ENCODE measurements around the gene SLC24A3.

Gene SLC24A3

GRCh38 chr20:19401096-19401495 lies 188.7 kb downstream of the SLC24A3 start:
- DNase-seq, result no peak

DNA sequence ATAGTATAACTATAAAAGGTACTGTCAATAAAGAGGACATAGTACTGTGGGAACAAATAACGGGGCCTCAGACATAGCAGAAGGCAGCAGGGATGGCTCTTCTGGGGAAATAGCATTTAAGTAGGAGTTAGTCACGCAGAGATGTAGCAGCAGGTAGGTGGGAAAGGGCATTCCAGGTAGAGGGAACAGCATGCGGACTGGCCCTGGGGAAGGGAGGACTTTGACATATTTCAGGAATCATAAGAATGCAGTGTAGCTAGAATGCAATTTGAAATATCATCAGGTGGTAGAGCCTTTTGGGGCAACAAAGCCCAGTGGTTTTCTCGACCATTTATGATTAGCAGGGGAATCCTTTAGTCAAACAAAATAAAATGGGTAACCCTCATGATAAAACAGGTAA lies 191.1 kb downstream of the SLC24A3 start:
- no peak for DNase-seq

GRCh38 chr20:19404826-19405225 lies 192.4 kb downstream of the SLC24A3 start:
- DNase-seq, result no peak

DNA sequence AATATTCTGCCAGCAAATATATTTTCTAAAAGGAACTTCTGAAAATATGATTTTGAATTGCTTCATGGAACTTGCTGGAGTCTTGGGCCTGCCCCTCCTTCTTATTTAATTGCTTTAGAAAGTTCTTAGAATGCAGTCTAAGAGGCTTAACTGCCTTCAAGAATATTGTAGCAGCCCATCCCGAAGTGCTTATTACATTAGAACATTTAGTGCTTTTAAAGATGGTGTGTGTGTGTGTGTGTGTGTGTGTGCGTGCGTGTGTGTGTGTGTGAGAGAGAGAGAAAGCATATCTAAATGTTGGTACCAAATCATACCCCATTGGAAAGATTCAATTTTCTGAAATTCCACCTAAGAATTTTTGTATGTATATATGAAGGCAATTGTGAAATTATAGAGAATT lies 193.5 kb downstream of the SLC24A3 start:
- no peak for DNase-seq

GRCh38 chr20:19406381-19406780 lies 193.9 kb downstream of the SLC24A3 start:
- no peak for DNase-seq

DNA sequence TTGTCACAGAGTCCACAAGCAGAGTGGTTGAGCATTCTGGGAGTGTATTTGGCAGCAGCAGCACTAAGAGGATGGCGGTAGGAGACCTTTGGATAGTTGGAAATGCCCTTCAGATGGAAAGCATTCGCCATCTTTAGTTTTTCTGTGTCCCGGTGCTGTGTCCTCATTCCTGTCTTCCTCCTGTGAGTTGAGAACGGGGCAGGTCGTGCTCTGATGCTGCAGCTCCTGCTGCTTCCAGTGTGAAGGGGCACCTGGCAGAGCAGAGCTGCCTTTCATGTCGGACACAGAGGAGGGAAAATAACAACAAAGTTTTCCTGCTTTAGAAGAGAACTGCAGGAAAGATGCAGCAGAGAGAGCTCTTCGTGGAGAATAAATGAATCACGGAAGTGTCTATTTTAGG lies 194.8 kb downstream of the SLC24A3 start:
- DNase-seq, result no peak

GRCh38 chr20:19407736-19408135 lies 195.3 kb downstream of the SLC24A3 start:
- no peak for DNase-seq

- no peak for DNase-seq
Measured at GRCh38 chr20:19408971-19409370, 196.5 kb downstream of the SLC24A3 start.

- no peak for DNase-seq
Measured at GRCh38 chr20:19411811-19412210, 199.4 kb downstream of the SLC24A3 start.

GRCh38 chr20:19412254-19412653 lies 199.8 kb downstream of the SLC24A3 start:
- DNase-seq, result no peak

- no peak for DNase-seq
Measured at GRCh38 chr20:19414600-19414999, 202.2 kb downstream of the SLC24A3 start.

DNA sequence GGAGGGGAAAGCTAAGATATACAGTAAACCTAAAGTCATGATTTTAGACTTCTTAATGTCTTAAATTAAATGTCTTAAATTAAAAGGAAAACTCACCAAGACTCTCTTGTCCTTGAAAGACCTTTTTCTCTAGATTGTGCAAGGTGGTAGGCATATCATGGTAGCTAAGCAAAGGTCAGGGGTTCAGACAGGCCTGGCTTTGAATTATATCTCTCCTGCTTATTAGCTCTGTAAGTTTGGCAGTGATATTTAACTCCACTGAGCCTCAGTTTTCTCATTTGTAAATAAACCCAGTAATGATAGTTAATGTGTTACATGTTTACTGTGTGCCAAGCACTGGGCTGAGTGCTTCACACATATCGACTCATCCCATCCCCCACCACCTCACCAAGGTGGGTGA lies 203.3 kb downstream of the SLC24A3 start:
- DNase-seq, result no peak

DNA sequence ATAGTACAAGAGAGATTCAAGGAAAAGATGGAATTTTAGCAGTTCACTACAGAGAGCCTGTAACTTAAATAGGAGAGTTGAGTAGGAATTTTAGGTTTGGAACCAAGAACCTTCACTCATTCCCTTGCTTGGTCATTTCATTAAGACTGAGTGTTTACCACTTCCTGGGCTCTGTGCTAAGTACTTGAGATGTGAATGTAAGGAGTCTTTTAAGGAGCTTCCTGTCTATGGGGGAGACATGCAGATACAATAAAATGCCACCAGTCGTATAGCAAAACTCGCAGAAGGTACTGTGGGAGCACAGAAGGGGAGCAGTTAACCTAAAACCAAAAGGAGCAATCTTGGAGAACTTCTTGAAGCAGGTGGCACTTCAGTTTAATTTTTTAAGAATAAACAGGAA lies 204.2 kb downstream of the SLC24A3 start:
- no peak for DNase-seq

- no peak for DNase-seq
Measured at GRCh38 chr20:19419396-19419795, 207.0 kb downstream of the SLC24A3 start.

- no peak for DNase-seq
Measured at GRCh38 chr20:19423097-19423899, 210.9 kb downstream of the SLC24A3 start.

DNA sequence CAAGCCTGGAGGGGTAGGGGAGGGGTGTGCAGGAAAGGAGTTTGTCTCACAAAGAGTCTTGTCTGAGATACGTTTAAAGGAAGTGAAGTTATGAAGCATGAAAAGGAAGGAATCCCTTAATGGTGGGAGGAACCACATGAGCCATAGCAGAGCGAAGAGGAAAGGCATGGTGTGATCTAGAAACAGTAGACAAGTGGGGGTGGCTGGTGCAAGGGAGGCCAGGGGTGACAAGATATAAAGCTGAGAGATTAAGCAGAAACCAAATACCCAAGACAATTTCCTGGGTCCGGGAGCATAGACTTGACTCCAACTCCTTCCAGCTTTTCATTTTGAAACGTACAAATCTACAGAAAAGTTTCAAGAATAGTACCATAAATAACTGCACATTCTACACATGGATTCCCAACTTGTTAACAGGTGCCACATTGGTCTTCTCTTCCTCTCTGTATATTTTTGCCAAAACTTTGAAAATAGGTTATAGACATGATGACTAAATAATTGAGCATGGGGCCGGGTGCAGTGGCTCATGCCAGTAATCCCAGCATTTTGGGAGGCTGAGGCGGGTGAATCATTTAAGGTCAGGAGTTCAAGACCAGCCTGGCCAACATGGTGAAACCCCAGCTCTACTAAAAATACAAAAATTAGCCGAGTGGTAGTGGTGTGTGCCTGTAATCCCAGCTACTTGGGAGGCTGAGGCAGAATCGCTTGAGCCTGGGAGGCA lies 211.6 kb downstream of the SLC24A3 start:
- DNase-seq, result no peak

- DNase-seq, result no peak
Measured at GRCh38 chr20:19426356-19426755, 213.9 kb downstream of the SLC24A3 start.

- no peak for DNase-seq
Measured at GRCh38 chr20:19427480-19427879, 215.0 kb downstream of the SLC24A3 start.

- no peak for DNase-seq
Measured at GRCh38 chr20:19427913-19428312, 215.5 kb downstream of the SLC24A3 start.

DNA sequence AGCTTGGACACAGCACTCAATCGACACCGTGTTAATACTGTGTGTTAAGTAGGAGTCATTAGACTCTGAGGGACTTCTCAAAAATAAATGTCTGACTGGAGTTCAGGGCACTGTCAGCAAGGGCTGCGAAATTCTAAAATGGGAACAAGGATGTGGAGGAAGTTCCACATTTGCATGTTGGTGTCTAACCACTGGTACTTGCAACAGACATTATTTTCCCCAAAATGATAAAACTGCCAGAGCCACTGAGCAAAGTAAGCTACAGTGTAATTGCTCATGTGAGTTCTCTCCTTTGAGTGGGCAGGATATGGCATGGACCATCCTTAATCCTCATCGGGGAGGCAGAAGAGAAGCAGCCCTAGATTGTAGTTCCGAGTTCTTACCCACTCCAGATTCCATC lies 215.9 kb downstream of the SLC24A3 start:
- no peak for DNase-seq

- DNase-seq, result no peak
Measured at GRCh38 chr20:19429538-19429937, 217.1 kb downstream of the SLC24A3 start.

GRCh38 chr20:19430641-19431315 lies 218.3 kb downstream of the SLC24A3 start:
- no peak for DNase-seq

- no peak for DNase-seq
Measured at GRCh38 chr20:19431316-19431700, 218.9 kb downstream of the SLC24A3 start.

DNA sequence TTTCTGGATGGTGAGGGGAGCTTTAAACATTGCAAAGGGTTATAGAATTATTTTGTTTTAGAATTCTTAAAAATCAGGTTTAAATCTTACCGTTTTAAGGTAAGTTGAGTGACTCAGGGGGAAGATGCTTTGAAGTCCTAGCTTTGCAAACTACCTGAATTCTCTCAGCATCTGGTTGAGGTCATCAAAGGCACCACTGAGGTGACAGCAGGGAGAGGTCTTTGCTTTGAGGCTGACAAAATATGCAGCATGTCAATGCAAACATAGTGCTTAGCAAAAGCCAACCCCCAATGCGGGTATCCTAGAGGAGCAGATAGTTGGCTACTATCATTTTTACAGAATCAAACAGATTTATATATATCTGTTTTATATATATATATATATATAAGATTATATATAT lies 219.5 kb downstream of the SLC24A3 start:
- no peak for DNase-seq

All from NCI-H69 (cell line).